ENCODE measurements around the gene VPS50.
"Not testable (repeated sequence)": the region's sequence is repeated elsewhere in the genome, so short reads cannot be mapped to it uniquely, and the experiment has no call there.

Gene VPS50

GRCh38 chr7:93365341-93365740 is 133.2 kb downstream of the VPS50 start:
- no peaks in the 10 kb centered on the region for H3K27me3 Mint-ChIP-seq (ENCODE audit: low read depth)
- H3K36me3 Mint-ChIP-seq (ENCODE audit: low read depth), result no peaks in the 10 kb centered on the region
- TF ChIP-seq, protein P1, sequence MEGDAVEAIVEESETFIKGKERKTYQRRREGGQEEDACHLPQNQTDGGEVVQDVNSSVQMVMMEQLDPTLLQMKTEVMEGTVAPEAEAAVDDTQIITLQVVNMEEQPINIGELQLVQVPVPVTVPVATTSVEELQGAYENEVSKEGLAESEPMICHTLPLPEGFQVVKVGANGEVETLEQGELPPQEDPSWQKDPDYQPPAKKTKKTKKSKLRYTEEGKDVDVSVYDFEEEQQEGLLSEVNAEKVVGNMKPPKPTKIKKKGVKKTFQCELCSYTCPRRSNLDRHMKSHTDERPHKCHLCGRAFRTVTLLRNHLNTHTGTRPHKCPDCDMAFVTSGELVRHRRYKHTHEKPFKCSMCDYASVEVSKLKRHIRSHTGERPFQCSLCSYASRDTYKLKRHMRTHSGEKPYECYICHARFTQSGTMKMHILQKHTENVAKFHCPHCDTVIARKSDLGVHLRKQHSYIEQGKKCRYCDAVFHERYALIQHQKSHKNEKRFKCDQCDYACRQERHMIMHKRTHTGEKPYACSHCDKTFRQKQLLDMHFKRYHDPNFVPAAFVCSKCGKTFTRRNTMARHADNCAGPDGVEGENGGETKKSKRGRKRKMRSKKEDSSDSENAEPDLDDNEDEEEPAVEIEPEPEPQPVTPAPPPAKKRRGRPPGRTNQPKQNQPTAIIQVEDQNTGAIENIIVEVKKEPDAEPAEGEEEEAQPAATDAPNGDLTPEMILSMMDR (IDR thresholded peaks at IDR 0.05; ENCODE audit: unreplicated experiment in 3 of 3), result no peak
- peaks cover 6% of the 10 kb centered on the region for H3K9me3 Mint-ChIP-seq
- H3K4me1 Mint-ChIP-seq, result peaks cover 9% of the 10 kb centered on the region
- no peak overlapping the region for H3K27ac Mint-ChIP-seq
- no peak overlapping the region for H3K4me3 Mint-ChIP-seq

DNA sequence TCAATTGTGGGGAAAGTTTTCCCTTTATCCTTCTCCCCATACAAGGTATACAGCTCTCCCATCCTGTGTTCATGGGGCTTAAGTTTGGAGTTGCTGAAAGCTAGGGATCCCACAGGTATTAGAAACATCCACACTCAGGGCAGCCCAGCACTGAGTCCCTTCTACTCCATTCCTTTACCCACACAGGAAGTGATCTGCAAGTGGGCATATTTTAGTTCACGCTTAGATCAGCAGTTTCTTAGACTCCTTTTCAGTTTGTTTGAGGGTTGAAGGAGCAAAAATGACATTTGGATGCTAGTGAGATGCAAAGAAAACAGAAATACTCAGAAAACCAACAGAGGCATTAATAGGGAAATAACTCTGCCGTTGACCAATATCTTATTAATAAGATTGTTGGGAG is 134.7 kb downstream of the VPS50 start:
- Mint-ChIP-seq H3K9me3 (peaks cover 9% of the 10 kb centered on the region), H3K36me3 (ENCODE audit: low read depth) (no peaks in the 10 kb centered on the region), H3K4me3 (no peak overlapping the region), H3K4me1 (peaks cover 9% of the 10 kb centered on the region), H3K27ac (no peak overlapping the region), H3K27me3 (ENCODE audit: low read depth) (no peaks in the 10 kb centered on the region)
- TF ChIP-seq, protein P1 (IDR thresholded peaks at IDR 0.05; ENCODE audit: unreplicated experiment in 3 of 3), result no peak

- Mint-ChIP-seq H3K27ac (no peak overlapping the region), H3K4me3 (no peak overlapping the region), H3K4me1 (peaks cover 9% of the 10 kb centered on the region), H3K36me3 (ENCODE audit: low read depth) (no peaks in the 10 kb centered on the region), H3K9me3 (peaks cover 9% of the 10 kb centered on the region), H3K27me3 (ENCODE audit: low read depth) (no peaks in the 10 kb centered on the region)
- TF ChIP-seq, protein P1 (IDR thresholded peaks at IDR 0.05; ENCODE audit: unreplicated experiment in 3 of 3), result no peak
These were observed 135.1 kb downstream of the VPS50 start for GRCh38 chr7:93367254-93367653.

GRCh38 chr7:93370937-93371336 is 138.8 kb downstream of the VPS50 start:
- H3K4me3 Mint-ChIP-seq; H3K27ac Mint-ChIP-seq; H3K9me3 Mint-ChIP-seq; H3K36me3 Mint-ChIP-seq (ENCODE audit: low read depth); H3K27me3 Mint-ChIP-seq (ENCODE audit: low read depth); H3K4me1 Mint-ChIP-seq: not testable (repeated sequence)

- Mint-ChIP-seq H3K4me1 (no peaks in the 10 kb centered on the region), H3K4me3 (no peak overlapping the region), H3K27ac (no peak overlapping the region), H3K9me3 (peaks cover 9% of the 10 kb centered on the region), H3K36me3 (ENCODE audit: low read depth) (no peaks in the 10 kb centered on the region), H3K27me3 (ENCODE audit: low read depth) (no peaks in the 10 kb centered on the region)
- TF ChIP-seq, protein P1 (IDR thresholded peaks at IDR 0.05; ENCODE audit: unreplicated experiment in 3 of 3), result no peak
These were observed 141.4 kb downstream of the VPS50 start for GRCh38 chr7:93373537-93373936.

DNA sequence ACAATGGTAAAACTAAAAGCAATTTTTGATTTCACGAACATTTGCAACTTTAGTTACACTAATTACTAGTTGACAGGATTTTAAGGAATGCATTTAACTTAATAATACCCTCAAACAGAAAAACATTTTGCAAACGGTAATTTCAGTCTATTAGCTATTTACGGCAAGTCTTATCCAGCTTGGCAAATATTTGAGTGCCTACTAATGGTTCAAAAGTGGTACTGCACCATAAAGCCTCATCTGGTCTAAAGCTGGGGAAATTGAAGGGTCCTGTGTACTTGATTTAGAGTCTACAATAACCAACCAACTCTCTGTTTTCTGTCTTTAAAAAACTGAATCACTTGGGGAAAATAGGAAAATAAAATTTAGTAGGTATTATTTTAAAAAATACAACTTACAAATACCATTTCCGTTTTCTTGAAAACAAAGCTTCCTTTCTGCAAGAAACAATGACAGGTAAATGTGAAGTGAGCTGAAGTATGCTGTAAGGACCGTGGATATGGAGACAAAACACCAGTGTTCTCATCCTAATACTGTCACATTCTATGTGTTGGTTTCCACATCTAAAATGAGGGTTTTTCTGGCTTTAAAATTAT is 142.3 kb downstream of the VPS50 start:
- H3K27me3 Mint-ChIP-seq (ENCODE audit: low read depth), result no peaks in the 10 kb centered on the region
- H3K36me3 Mint-ChIP-seq (ENCODE audit: low read depth), result no peaks in the 10 kb centered on the region
- TF ChIP-seq, protein P1 (IDR thresholded peaks at IDR 0.05; ENCODE audit: unreplicated experiment in 3 of 3), result peak; percentile 61 to 69 (median 62)
- no peaks in the 10 kb centered on the region for H3K4me1 Mint-ChIP-seq
- no peak overlapping the region for H3K4me3 Mint-ChIP-seq
- peaks cover 3% of the 10 kb centered on the region for H3K9me3 Mint-ChIP-seq
- H3K27ac Mint-ChIP-seq, result no peak overlapping the region

All from nephron (organoid).